Right lobe of liver (tissue), 6 donors: Measurements from ENCODE around the gene PLPPR2. TPM values are rescaled to one million over a fixed set of nuclear protein-coding genes. Genes with fewer than 3 reads are reported as not detected.
"Not testable (repeated sequence)": the region's sequence is repeated elsewhere in the genome, so short reads cannot be mapped to it uniquely, and the experiment has no call there.

Experiments
- ATAC-seq, 4 donors: fragments of 200-7000 bp; cut with Tn5 transposase; one replicate each; pipeline ENCODE4 v1.9.1; 2020; ENCODE audit warnings: mild to moderate bottlenecking in 4 of 4, moderate library complexity in 4 of 4
- DNase-seq, 3 donors: peaks; one replicate each; pipeline ENCODE4 v3.0.0-alpha.2; 2020
- H3K27ac ChIP-seq, 3 donors: fragments of 200-600 bp; one replicate each; pipeline ENCODE4 v1.8.0; 2022
- H3K27me3 ChIP-seq, 2 donors: fragments of 200-600 bp; one replicate each; pipeline ENCODE4 v1.8.0; 2022
- H3K36me3 ChIP-seq, 4 donors: fragments of 200-600 bp; sonication (generic) in 1 of 4; one replicate each; pipeline versions ENCODE4 v1.5.1 to v1.8.0; 2017 to 2022; ENCODE audit warnings: control low read depth in 1 of 4
- H3K4me1 ChIP-seq, 4 donors: fragments of 200-600 bp; sonication (generic) in 1 of 4; one replicate each; pipeline versions ENCODE4 v1.5.1 to v1.8.0; 2017 to 2022; ENCODE audit warnings: control low read depth in 1 of 4
- H3K4me3 ChIP-seq, 3 donors: fragments of 200-600 bp; one replicate each; pipeline ENCODE4 v1.8.0; 2022
- H3K9me3 ChIP-seq, 4 donors: fragments of 200-600 bp; sonication (generic) in 1 of 4; one replicate each; pipeline versions ENCODE4 v1.5.1 to v1.8.0; 2017 to 2022; ENCODE audit warnings: control low read depth in 1 of 4
- CTCF ChIP-seq, 4 donors: fragments of 200-600 bp in 3 of 4; fragments of 450-650 bp in 1 of 4; IDR thresholded peaks; one replicate each; pipeline versions ENCODE4 v1.5.1 to v1.8.0; 2016 to 2022; ENCODE audit warnings: antibody characterized with exemption in 4 of 4, mild to moderate bottlenecking in 2 of 4
- POLR2A ChIP-seq: fragments of 450-650 bp; IDR thresholded peaks from one replicate; pipeline ENCODE4 v1.6.1; 2017; ENCODE audit warnings: antibody characterized with exemption, mild to moderate bottlenecking
- WGBS: methylation state at CpG from one replicate; pipeline ENCODE4 v1.1.6; 2018; ENCODE audit warnings: low coverage, low lambda C conversion rate; ENCODE audit not compliant: insufficient coverage; ENCODE audit errors: missing lambda C conversion rate; 5-methylcytosine and 5-hydroxymethylcytosine counted together
- intact Hi-C, 2 donors: fragments of 100-400 bp; cut with DNase I; formaldehyde crosslinking; loops; one replicate each; pipeline versions ENCODE4 v1.11.2 to v1.14.1; 2022
- total RNA-seq, 6 experiments: library from RNA; depleted of rRNA in 2 of 6; stranded (reverse); fragments of >200 nt in 2 of 6; fragmentation: NEBNext Ultra II Directional in 3 of 6; extraction: Animal tissue kit (Norgen Biotek cat#: 25700) in 3 of 6; gene quantifications; one replicate each; pipeline versions ENCODE4 v1.1.0 to v1.2.4, GENCODE V29; 2016 to 2023
- donor health status: DM: no; HTN: yes; CAD: no.
- donor health status: DM: no; HTN: no; CAD: no.
- donor health status: DM: no; HTN: no; CAD: no.
- donor health status: DM: no; HTN: yes; CAD: no.
- donor health status: DM: no; HTN: yes; CAD: no.

The PLPPR2 gene
- total RNA-seq, 6 experiments from 2014 or later, result 6.7 to 17.5 (median 10.2) TPM

DNA sequence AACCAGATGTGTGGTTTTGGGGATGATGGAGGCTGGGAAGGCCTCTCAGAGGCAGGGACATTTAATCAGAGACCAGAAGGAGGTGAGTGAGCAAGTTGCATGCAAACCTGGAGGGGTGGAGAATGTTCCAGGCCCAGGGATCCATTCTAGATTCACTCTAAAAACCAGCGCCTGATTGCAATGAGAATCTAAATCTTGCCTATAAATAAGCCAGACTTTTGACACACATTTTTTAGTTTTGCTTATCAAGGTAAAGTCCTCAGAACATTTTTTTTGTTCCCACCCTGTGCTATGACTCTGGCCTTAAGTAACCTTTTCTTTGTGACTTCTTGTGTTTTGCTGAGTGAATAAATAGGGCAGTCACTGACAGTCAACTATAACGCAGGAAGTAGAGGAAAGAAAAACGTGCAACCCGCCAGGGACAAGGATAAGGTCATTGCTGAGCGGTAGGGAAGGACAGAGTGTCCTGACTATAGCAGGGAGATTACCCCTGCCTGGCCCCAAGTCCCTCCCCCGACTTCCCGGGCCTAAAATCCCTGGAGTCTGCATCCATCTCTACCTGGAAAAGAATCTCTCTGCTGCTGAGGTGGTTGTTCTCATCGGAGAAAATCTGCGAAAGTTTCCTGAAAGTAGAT lies 49.5 kb downstream of the PLPPR2 start:
- Histone ChIP-seq H3K36me3 (peaks cover 0 to 5% (median 0%) of the 10 kb centered on the region in 4 donors), H3K27me3 (no peaks in the 10 kb centered on the region), H3K4me3 (no peak overlapping the region), H3K9me3 (no peaks in the 10 kb centered on the region), H3K4me1 (no peaks in the 10 kb centered on the region), H3K27ac (peak overlapping the region in 1 of 3 donors; percentile 37)
- ATAC-seq (peak; percentile 71 to 90 (median 86)), DNase-seq (no peak)
- no peak for TF ChIP-seq CTCF (IDR thresholded peaks at IDR 0.05)
- TF ChIP-seq POLR2A, result no peak
- 43% methylated on average over 8 of the region's 9 CpGs for WGBS
- intact Hi-C loops, result no loop called here

GRCh38 chr19:11405846-11406643 lies 50.8 kb downstream of the PLPPR2 start:
- intact Hi-C loops, result no loop called here
- H3K4me1 ChIP-seq, result no peaks in the 10 kb centered on the region
- H3K36me3 ChIP-seq, result peaks cover 0 to 5% (median 0%) of the 10 kb centered on the region in 4 donors
- H3K4me3 ChIP-seq, result no peak overlapping the region
- no peak for TF ChIP-seq POLR2A
- TF ChIP-seq CTCF (IDR thresholded peaks at IDR 0.05), result no peak
- ATAC-seq (peak in 1 of 4 donors; percentile 34), DNase-seq (no peak)
- H3K27me3 ChIP-seq, result no peaks in the 10 kb centered on the region
- WGBS, result 55% methylated on average over 18 of the region's 44 CpGs
- H3K27ac ChIP-seq, result no peak overlapping the region
- no peaks in the 10 kb centered on the region for H3K9me3 ChIP-seq

DNA sequence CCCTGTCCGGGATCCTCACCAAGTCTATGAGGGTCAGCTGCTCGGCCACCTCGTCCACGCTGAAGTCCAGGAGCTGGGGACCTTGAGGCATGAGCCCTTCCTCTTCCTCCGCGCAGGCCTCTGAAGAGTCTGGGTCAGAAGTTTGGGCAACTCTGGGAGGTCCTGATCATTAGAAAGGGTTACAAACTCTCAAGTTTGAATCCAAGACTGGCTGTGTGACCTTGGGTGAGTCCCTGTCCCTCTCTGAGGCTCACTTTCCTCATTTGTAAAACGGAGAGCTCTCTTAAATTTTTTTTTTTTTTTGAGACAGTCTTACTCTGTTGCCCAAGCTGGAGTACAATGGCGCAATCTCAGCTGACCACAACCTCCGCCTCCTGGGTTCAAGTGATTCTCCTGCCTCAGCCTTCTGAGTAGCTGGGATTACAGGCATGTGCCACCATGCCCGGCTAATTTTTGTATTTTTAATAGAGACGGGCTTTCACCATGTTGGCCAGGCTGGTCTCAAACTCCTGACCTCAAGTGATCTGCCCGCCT lies 51.5 kb downstream of the PLPPR2 start:
- WGBS, result 72% methylated on average over 4 of the region's 12 CpGs
- ATAC-seq, H3K9me3 ChIP-seq: not testable (repeated sequence)

DNA sequence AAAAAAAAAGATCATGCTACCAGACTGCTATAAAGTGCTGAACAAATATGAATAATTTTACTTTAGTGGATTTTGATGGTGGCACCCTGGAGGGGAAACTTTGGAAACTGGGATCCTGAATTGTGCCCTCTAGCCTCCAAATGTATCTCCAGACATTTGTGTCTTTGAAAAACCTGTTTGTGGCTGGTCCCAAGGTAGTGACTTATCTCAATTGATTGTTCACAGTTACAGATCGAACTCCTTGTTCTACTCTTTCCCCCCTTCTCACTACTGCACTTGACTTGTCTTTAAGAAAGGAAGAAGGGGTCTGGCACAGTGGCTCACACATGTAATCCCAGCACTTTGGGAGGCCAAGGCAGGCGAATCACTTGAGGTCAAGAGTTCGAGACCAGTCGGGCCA lies 53.4 kb downstream of the PLPPR2 start:
- H3K4me1 ChIP-seq, result no peaks in the 10 kb centered on the region
- TF ChIP-seq CTCF (IDR thresholded peaks at IDR 0.05) (no peak), POLR2A (no peak)
- intact Hi-C loops, result no loop called here
- 86% methylated on average over 4 of the region's 4 CpGs for WGBS
- DNase-seq, result no peak
- H3K9me3 ChIP-seq, result no peaks in the 10 kb centered on the region
- peaks cover 0 to 5% (median 0%) of the 10 kb centered on the region in 4 donors for H3K36me3 ChIP-seq
- no peaks in the 10 kb centered on the region for H3K27me3 ChIP-seq
- no peak overlapping the region for H3K4me3 ChIP-seq
- no peak overlapping the region for H3K27ac ChIP-seq
- no peak for ATAC-seq

More for the DNA sequence above, 51.5 kb downstream of the PLPPR2 start:
- H3K4me1 ChIP-seq, intact Hi-C loops, H3K27me3 ChIP-seq, H3K27ac ChIP-seq, H3K36me3 ChIP-seq, DNase-seq, H3K4me3 ChIP-seq: not testable (repeated sequence)

GRCh38 chr19:11410682-11411081 lies 55.5 kb downstream of the PLPPR2 start:
- no peak for ATAC-seq
- DNase-seq, result no peak
- Histone ChIP-seq H3K4me1 (no peaks in the 10 kb centered on the region), H3K27me3 (no peaks in the 10 kb centered on the region), H3K9me3 (no peaks in the 10 kb centered on the region), H3K36me3 (peaks cover 0 to 5% (median 0%) of the 10 kb centered on the region in 4 donors), H3K4me3 (no peak overlapping the region), H3K27ac (no peak overlapping the region)
- no peak for TF ChIP-seq CTCF (IDR thresholded peaks at IDR 0.05)
- no peak for TF ChIP-seq POLR2A
- 71% methylated on average over 7 of the region's 8 CpGs for WGBS
- intact Hi-C loops, result no loop called here
